HCT116 (cell line): Measurements from ENCODE around the gene BSPH1. TPM values are rescaled to one million over a fixed set of nuclear protein-coding genes. Genes with fewer than 3 reads are reported as not detected.

ENCODE experiments used
- ATAC-seq: fragments of 200-7000 bp; cut with Tn5 transposase; 2 replicates; pipeline ENCODE4 v1.9.1; 2020; ENCODE audit warnings: mild to moderate bottlenecking, moderate library complexity
- BruUV-seq: library from RNA; stranded (reverse); fragments of 400-500 nt; replicated peaks from 2 replicates; lab custom pipeline; 2021; lab: Mats Ljungman, UMichigan
- CTCF ChIA-PET: fragments of 300-600 bp; sonication (Branson Sonifier 250); formaldehyde crosslinking; loops from one replicate; lab custom pipeline; 2021; ENCODE audit warnings: antibody characterized with exemption; lab: Charles Lee
- POLR2A ChIA-PET: fragments of 300-600, 350-600 bp; sonication (Branson Sonifier 250); formaldehyde crosslinking; loops from one replicate; lab custom pipeline; 2021; ENCODE audit warnings: antibody characterized with exemption; lab: Charles Lee
- RAD21 ChIA-PET, 2 experiments: fragments of 300-600 bp; sonication (Branson Sonifier 250); formaldehyde crosslinking; loops; one replicate each; lab custom pipeline; 2023; ENCODE audit warnings: low total read pairs in 2 of 2; ENCODE audit not compliant: uncharacterized antibody in 2 of 2, unreplicated experiment in 2 of 2, low non-redundant PET in 1 of 2; lab: Charles Lee
- DNase-seq: peaks from one replicate; pipeline ENCODE4 v3.0.0-alpha.2; 2010; ENCODE audit warnings: low read depth, low spot score
- H2AFZ ChIP-seq: fragments of 200-600 bp; shearing (Covaris generic), sonication (generic); 2 replicates; pipeline ENCODE4 v1.6.1; 2017; ENCODE audit warnings: low read depth, mixed run types, mixed read lengths, antibody characterized with exemption, low read length; ENCODE audit not compliant: poor library complexity, severe bottlenecking
- H3K27ac ChIP-seq: 2 replicates; pipeline ENCODE4 v1.5.1; 2012; ENCODE audit warnings: low read depth, low read length
- H3K27me3 ChIP-seq: fragments of 200-600 bp; sonication (generic); 2 replicates; pipeline ENCODE4 v1.6.1; 2016; ENCODE audit warnings: mixed run types, low read length, mixed read lengths; ENCODE audit not compliant: insufficient read depth
- H3K36me3 ChIP-seq, 2 experiments: fragments of 200-500 bp in 1 of 2; fragments of 200-600 bp in 1 of 2; sonication (Bioruptor generic) in 1 of 2; sonication (generic) in 1 of 2; 2 replicates each; pipeline versions ENCODE4 v1.5.1 to v1.6.1; 2014 to 2016; ENCODE audit warnings: low read length in 2 of 2, inconsistent platforms in 1 of 2, mixed read lengths in 1 of 2, mixed run types in 1 of 2; ENCODE audit not compliant: insufficient read depth in 2 of 2, control insufficient read depth in 1 of 2
- H3K4me1 ChIP-seq, 2 experiments: fragments of 200-600 bp in 1 of 2; sonication (generic) in 1 of 2; 2 replicates each; pipeline versions ENCODE4 v1.5.1 to v1.6.1; 2012 to 2017; ENCODE audit warnings: low read length in 2 of 2, inconsistent platforms in 1 of 2, mild to moderate bottlenecking in 1 of 2, mixed read lengths in 1 of 2, mixed run types in 1 of 2, moderate library complexity in 1 of 2; ENCODE audit not compliant: insufficient read depth in 2 of 2, control insufficient read depth in 1 of 2
- H3K4me2 ChIP-seq: fragments of 200-600 bp; sonication (generic); 2 replicates; pipeline ENCODE4 v1.6.1; 2017; ENCODE audit warnings: mixed run types, low read length, mixed read lengths
- H3K4me3 ChIP-seq, 2 experiments: fragments of 200-600 bp in 1 of 2; sonication (generic) in 1 of 2; replicated peaks in 1 of 2; 2 replicates each; pipeline ENCODE4 v1.5.1; 2011 to 2016; ENCODE audit warnings: low read length in 2 of 2, control low read depth in 1 of 2, low read depth in 1 of 2, mild to moderate bottlenecking in 1 of 2, mixed read lengths in 1 of 2, mixed run types in 1 of 2
- H3K79me2 ChIP-seq: fragments of 200-600 bp; sonication (generic); 2 replicates; pipeline ENCODE4 v1.6.1; 2017; ENCODE audit warnings: mild to moderate bottlenecking, mixed run types, low read length, moderate library complexity, mixed read lengths; ENCODE audit not compliant: insufficient read depth
- H3K9ac ChIP-seq: fragments of 200-600 bp; sonication (generic); 2 replicates; pipeline ENCODE4 v1.6.1; 2016; ENCODE audit warnings: low read length, mixed read lengths
- H3K9me2 ChIP-seq: fragments of 200-600 bp; sonication (generic), shearing (Covaris generic); 2 replicates; pipeline ENCODE4 v1.6.1; 2017; ENCODE audit warnings: mixed run types, mild to moderate bottlenecking, moderate library complexity; ENCODE audit not compliant: insufficient read depth
- H3K9me3 ChIP-seq, 2 experiments: fragments of 200-500 bp in 1 of 2; fragments of 200-600 bp in 1 of 2; sonication (Bioruptor generic) in 1 of 2; sonication (generic) in 1 of 2; 2 replicates each; pipeline ENCODE4 v1.6.1; 2014 to 2017; ENCODE audit warnings: low read length in 2 of 2, mixed read lengths in 2 of 2, inconsistent platforms in 1 of 2, low read depth in 1 of 2, mild to moderate bottlenecking in 1 of 2, mixed run types in 1 of 2, moderate library complexity in 1 of 2; ENCODE audit not compliant: control insufficient read depth in 1 of 2, insufficient read depth in 1 of 2
- H4K20me1 ChIP-seq: fragments of 200-600 bp; sonication (generic), shearing (Covaris generic); 2 replicates; pipeline ENCODE4 v1.6.1; 2017; ENCODE audit warnings: mixed run types, mild to moderate bottlenecking, moderate library complexity; ENCODE audit not compliant: insufficient read depth
- CBX3 ChIP-seq: IDR thresholded peaks from 2 replicates; pipeline ENCODE4 v1.6.1; 2012; ENCODE audit warnings: low read depth
- EGR1 ChIP-seq: IDR thresholded peaks from 2 replicates; pipeline ENCODE4 v1.6.1; 2012; ENCODE audit warnings: low read depth
- ELF1 ChIP-seq: IDR thresholded peaks from 2 replicates; pipeline ENCODE4 v1.6.1; 2012; ENCODE audit warnings: low read depth, borderline replicate concordance
- EZH2 ChIP-seq: fragments of 200-600 bp; sonication (generic); IDR thresholded peaks from 2 replicates; pipeline ENCODE4 v1.6.1; 2017; ENCODE audit warnings: antibody characterized with exemption, mixed run types
- EZH2phosphoT487 ChIP-seq: fragments of 200-600 bp; IDR thresholded peaks from 2 replicates; pipeline ENCODE4 v1.6.1; 2018; ENCODE audit warnings: antibody characterized with exemption, borderline replicate concordance
- FOSL1 ChIP-seq: IDR thresholded peaks from 2 replicates; pipeline ENCODE4 v1.6.1; 2012; ENCODE audit warnings: low read depth
- JUND ChIP-seq: IDR thresholded peaks from 2 replicates; pipeline ENCODE4 v1.6.1; 2012
- POLR2A ChIP-seq: IDR thresholded peaks from 2 replicates; pipeline ENCODE4 v1.7.0; 2011; ENCODE audit warnings: borderline replicate concordance; ENCODE audit not compliant: insufficient read depth, insufficient read length; ENCODE audit errors: extremely low read depth
- POLR2AphosphoS5 ChIP-seq: IDR thresholded peaks from 2 replicates; pipeline ENCODE4 v1.6.1; 2011; ENCODE audit warnings: mild to moderate bottlenecking, low read depth, low read length, moderate library complexity
- RAD21 ChIP-seq: IDR thresholded peaks from 2 replicates; pipeline ENCODE4 v1.6.1; 2012; ENCODE audit warnings: low read depth, mild to moderate bottlenecking
- SIN3A ChIP-seq: IDR thresholded peaks from 2 replicates; pipeline ENCODE4 v1.6.1; 2012; ENCODE audit warnings: low read depth
- SRF ChIP-seq: IDR thresholded peaks from 2 replicates; pipeline ENCODE4 v1.6.1; 2012; ENCODE audit warnings: low read depth
- TCF7L2 ChIP-seq: IDR thresholded peaks from 2 replicates; pipeline ENCODE4 v1.7.0; 2011; ENCODE audit warnings: borderline replicate concordance, inconsistent platforms; ENCODE audit not compliant: insufficient read depth, insufficient read length; ENCODE audit errors: extremely low read depth
- YY1 ChIP-seq: IDR thresholded peaks from 2 replicates; pipeline ENCODE4 v1.6.1; 2011; ENCODE audit warnings: low read length, low read depth, moderate library complexity, mild to moderate bottlenecking; ENCODE audit not compliant: insufficient replicate concordance; ENCODE audit errors: extremely low read depth
- ZFX ChIP-seq: fragments of 450-650 bp; IDR thresholded peaks from 2 replicates; pipeline ENCODE4 v1.6.1; 2017
- ZNF274 ChIP-seq: fragments of 200-500 bp; sonication (Bioruptor generic); IDR thresholded peaks from 2 replicates; pipeline ENCODE4 v1.6.1; 2014; ENCODE audit warnings: mild to moderate bottlenecking, low read depth, low read length, inconsistent platforms
- intact Hi-C: fragments of 100-400 bp; cut with micrococcal nuclease; formaldehyde crosslinking; loops from 2 replicates; pipeline ENCODE4 v1.10.0; 2022
- total RNA-seq: library from RNA; stranded (reverse); gene quantifications from one replicate; pipeline ENCODE4 v1.2.1, GENCODE V29; 2021; ENCODE audit not compliant: unreplicated experiment
- TF ChIP-seq, protein P1 (sequence below): IDR thresholded peaks from 2 replicates; pipeline ENCODE4 v1.6.1; 2012; ENCODE audit warnings: low read depth
- TF ChIP-seq, protein P2 (sequence below): IDR thresholded peaks from 2 replicates; pipeline ENCODE4 v1.6.1; 2012
- TF ChIP-seq, protein P3 (sequence below): IDR thresholded peaks from 2 replicates; pipeline ENCODE4 v1.6.1; 2012
- TF ChIP-seq, protein P4 (sequence below): IDR thresholded peaks from 2 replicates; pipeline ENCODE4 v1.6.1; 2011; ENCODE audit warnings: mild to moderate bottlenecking, low read length, moderate library complexity; ENCODE audit not compliant: insufficient replicate concordance; ENCODE audit errors: extremely low read depth

Gene BSPH1
- total RNA-seq, 1 experiment from 2014 or later: not detected

DNA sequence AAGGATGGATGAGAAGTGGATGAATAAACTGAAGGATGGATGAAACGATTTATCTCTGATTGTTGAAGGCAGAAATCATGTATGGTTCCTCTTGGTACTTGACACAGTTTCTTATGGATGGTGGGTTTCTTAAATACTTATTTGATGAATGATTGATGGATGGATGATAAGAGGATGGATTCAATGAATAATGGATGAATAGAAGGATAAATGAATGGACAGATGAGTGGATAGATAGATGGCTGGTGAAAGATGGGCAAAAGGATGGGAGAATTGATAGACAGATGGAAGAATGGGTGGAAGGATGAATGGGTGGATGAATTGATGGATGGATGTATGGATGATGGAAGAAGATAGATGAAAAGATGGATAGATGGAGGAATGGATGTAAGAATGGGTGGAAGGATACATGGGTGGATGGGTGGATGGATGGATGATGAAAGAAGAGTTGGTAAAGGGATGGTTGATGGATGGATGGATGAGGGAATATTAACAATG is 4.3 kb upstream of the BSPH1 start:
- Histone ChIP-seq H2AFZ (no peak overlapping the region), H3K9me2 (0 out of 2 replicates have a peak, but pooled peaks cover 4% of the 10 kb centered on the region), H3K79me2 (no peaks in the 10 kb centered on the region), H3K9me3 (no peaks in the 10 kb centered on the region), H3K4me3 (no peak overlapping the region), H3K4me1 (no peaks in the 10 kb centered on the region), H3K36me3 (no peaks in the 10 kb centered on the region), H4K20me1 (no peaks in the 10 kb centered on the region), H3K27ac (no peak overlapping the region), H3K4me2 (no peak overlapping the region), H3K27me3 (no peaks in the 10 kb centered on the region), H3K9ac (no peak overlapping the region)
- RAD21 ChIA-PET: no interaction called here
- ATAC-seq (no peak), DNase-seq (no peak)
- no TSS peak for BruUV-seq
- no peak for TF ChIP-seq POLR2A
- TF ChIP-seq POLR2AphosphoS5: no peak
- no peak for TF ChIP-seq ZFX
- no peak for TF ChIP-seq SRF
- TF ChIP-seq FOSL1: no peak
- no peak for TF ChIP-seq JUND
- TF ChIP-seq, protein P1, sequence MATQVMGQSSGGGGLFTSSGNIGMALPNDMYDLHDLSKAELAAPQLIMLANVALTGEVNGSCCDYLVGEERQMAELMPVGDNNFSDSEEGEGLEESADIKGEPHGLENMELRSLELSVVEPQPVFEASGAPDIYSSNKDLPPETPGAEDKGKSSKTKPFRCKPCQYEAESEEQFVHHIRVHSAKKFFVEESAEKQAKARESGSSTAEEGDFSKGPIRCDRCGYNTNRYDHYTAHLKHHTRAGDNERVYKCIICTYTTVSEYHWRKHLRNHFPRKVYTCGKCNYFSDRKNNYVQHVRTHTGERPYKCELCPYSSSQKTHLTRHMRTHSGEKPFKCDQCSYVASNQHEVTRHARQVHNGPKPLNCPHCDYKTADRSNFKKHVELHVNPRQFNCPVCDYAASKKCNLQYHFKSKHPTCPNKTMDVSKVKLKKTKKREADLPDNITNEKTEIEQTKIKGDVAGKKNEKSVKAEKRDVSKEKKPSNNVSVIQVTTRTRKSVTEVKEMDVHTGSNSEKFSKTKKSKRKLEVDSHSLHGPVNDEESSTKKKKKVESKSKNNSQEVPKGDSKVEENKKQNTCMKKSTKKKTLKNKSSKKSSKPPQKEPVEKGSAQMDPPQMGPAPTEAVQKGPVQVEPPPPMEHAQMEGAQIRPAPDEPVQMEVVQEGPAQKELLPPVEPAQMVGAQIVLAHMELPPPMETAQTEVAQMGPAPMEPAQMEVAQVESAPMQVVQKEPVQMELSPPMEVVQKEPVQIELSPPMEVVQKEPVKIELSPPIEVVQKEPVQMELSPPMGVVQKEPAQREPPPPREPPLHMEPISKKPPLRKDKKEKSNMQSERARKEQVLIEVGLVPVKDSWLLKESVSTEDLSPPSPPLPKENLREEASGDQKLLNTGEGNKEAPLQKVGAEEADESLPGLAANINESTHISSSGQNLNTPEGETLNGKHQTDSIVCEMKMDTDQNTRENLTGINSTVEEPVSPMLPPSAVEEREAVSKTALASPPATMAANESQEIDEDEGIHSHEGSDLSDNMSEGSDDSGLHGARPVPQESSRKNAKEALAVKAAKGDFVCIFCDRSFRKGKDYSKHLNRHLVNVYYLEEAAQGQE: no peak
- no peak for TF ChIP-seq CBX3
- TF ChIP-seq, protein P2, sequence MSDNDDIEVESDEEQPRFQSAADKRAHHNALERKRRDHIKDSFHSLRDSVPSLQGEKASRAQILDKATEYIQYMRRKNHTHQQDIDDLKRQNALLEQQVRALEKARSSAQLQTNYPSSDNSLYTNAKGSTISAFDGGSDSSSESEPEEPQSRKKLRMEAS: no peak
- TF ChIP-seq, protein P3, sequence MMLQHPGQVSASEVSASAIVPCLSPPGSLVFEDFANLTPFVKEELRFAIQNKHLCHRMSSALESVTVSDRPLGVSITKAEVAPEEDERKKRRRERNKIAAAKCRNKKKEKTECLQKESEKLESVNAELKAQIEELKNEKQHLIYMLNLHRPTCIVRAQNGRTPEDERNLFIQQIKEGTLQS: no peak
- TF ChIP-seq ZNF274: no peak
- no peak for TF ChIP-seq EZH2phosphoT487
- TF ChIP-seq ELF1: no peak
- TF ChIP-seq RAD21: no peak
- no peak for TF ChIP-seq SIN3A
- TF ChIP-seq EGR1: no peak
- TF ChIP-seq TCF7L2: no peak
- no peak for TF ChIP-seq YY1
- TF ChIP-seq, protein P4, sequence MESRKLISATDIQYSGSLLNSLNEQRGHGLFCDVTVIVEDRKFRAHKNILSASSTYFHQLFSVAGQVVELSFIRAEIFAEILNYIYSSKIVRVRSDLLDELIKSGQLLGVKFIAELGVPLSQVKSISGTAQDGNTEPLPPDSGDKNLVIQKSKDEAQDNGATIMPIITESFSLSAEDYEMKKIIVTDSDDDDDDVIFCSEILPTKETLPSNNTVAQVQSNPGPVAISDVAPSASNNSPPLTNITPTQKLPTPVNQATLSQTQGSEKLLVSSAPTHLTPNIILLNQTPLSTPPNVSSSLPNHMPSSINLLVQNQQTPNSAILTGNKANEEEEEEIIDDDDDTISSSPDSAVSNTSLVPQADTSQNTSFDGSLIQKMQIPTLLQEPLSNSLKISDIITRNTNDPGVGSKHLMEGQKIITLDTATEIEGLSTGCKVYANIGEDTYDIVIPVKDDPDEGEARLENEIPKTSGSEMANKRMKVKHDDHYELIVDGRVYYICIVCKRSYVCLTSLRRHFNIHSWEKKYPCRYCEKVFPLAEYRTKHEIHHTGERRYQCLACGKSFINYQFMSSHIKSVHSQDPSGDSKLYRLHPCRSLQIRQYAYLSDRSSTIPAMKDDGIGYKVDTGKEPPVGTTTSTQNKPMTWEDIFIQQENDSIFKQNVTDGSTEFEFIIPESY: no peak
- TF ChIP-seq EZH2: no peak
- CTCF ChIA-PET: no interaction called here
- intact Hi-C loops: no loop called here
- POLR2A ChIA-PET: no interaction called here
